NK-92 treated with Interleukin-12 subunit alpha and Interleukin-12 subunit beta, amount 100 ng/mL, for 24 hours (cell line): ENCODE data around the gene CDH4.
"Not testable (repeated sequence)": the region's sequence is repeated elsewhere in the genome, so short reads cannot be mapped to it uniquely, and the experiment has no call there.

ENCODE experiments used
- DNase-seq: peaks from one replicate; lab custom pipeline; 2025; lab: John Stamatoyannopoulos, UW

CDH4 gene

GRCh38 chr20:61459705-61460104, 207.6 kb downstream of the CDH4 start:
- DNase-seq, result no peak

GRCh38 chr20:61460261-61461052, 208.4 kb downstream of the CDH4 start:
- no peak for DNase-seq

- DNase-seq, result no peak
Observed at GRCh38 chr20:61461461-61461860, 209.4 kb downstream of the CDH4 start.

GRCh38 chr20:61464307-61465303, 212.5 kb downstream of the CDH4 start:
- DNase-seq, result no peak

GRCh38 chr20:61475729-61476128, 223.7 kb downstream of the CDH4 start:
- no peak for DNase-seq

GRCh38 chr20:61476956-61477355, 224.9 kb downstream of the CDH4 start:
- DNase-seq, result no peak

- DNase-seq, result no peak
Observed at GRCh38 chr20:61477451-61477861, 225.4 kb downstream of the CDH4 start.

GRCh38 chr20:61478094-61478493, 226.0 kb downstream of the CDH4 start:
- DNase-seq, result no peak

- DNase-seq, result no peak
Observed at GRCh38 chr20:61478611-61479305, 226.7 kb downstream of the CDH4 start.

GRCh38 chr20:61479433-61479832, 227.4 kb downstream of the CDH4 start:
- not testable (repeated sequence) for DNase-seq

GRCh38 chr20:61480158-61480825, 228.2 kb downstream of the CDH4 start:
- no peak for DNase-seq

- DNase-seq, result no peak
Observed at GRCh38 chr20:61482056-61482887, 230.2 kb downstream of the CDH4 start.

- no peak for DNase-seq
Observed at GRCh38 chr20:61482901-61483300, 230.8 kb downstream of the CDH4 start.

GRCh38 chr20:61483336-61484067, 231.4 kb downstream of the CDH4 start:
- no peak for DNase-seq

GRCh38 chr20:61486198-61486597, 234.1 kb downstream of the CDH4 start:
- DNase-seq, result no peak

GRCh38 chr20:61487346-61487996, 235.4 kb downstream of the CDH4 start:
- no peak for DNase-seq

- no peak for DNase-seq
Observed at GRCh38 chr20:61487997-61488371, 235.9 kb downstream of the CDH4 start.

GRCh38 chr20:61490721-61491120, 238.7 kb downstream of the CDH4 start:
- no peak for DNase-seq

- no peak for DNase-seq
Observed at GRCh38 chr20:61492065-61492464, 240.0 kb downstream of the CDH4 start.
